Karpas-422 (cell line): ENCODE measurements around the gene TMEM59L. TPM values are rescaled to one million over a fixed set of nuclear protein-coding genes. Genes with fewer than 3 reads are reported as not detected.

Source experiments
- DNase-seq: peaks from one replicate; pipeline ENCODE4 v3.0.0-alpha.2; 2015
- H2AFZ ChIP-seq: fragments of 200-600 bp; sonication (generic); 2 replicates; pipeline ENCODE4 v1.6.1; 2014; ENCODE audit warnings: antibody characterized with exemption, low read length, mixed read lengths
- H3K27ac ChIP-seq: fragments of 200-600 bp; sonication (generic); 2 replicates; pipeline ENCODE4 v1.5.1; 2014; ENCODE audit warnings: mild to moderate bottlenecking, low read length, moderate library complexity
- H3K27me3 ChIP-seq: fragments of 200-600 bp; sonication (generic); 2 replicates; pipeline ENCODE4 v1.6.1; 2014; ENCODE audit warnings: low read length, mixed read lengths
- H3K36me3 ChIP-seq: fragments of 200-600 bp; sonication (generic); 2 replicates; pipeline ENCODE4 v1.6.1; 2014; ENCODE audit warnings: low read length, mixed read lengths; ENCODE audit not compliant: insufficient read depth
- H3K4me1 ChIP-seq: fragments of 200-600 bp; sonication (generic); 2 replicates; pipeline ENCODE4 v1.6.1; 2014; ENCODE audit warnings: mild to moderate bottlenecking, low read length, mixed read lengths
- H3K4me2 ChIP-seq: fragments of 200-600 bp; sonication (generic); 2 replicates; pipeline ENCODE4 v1.6.1; 2014; ENCODE audit warnings: low read length, low read depth, mild to moderate bottlenecking; ENCODE audit not compliant: poor library complexity, severe bottlenecking
- H3K4me3 ChIP-seq: fragments of 200-600 bp; sonication (generic); 2 replicates; pipeline ENCODE4 v1.5.1; 2014; ENCODE audit warnings: mild to moderate bottlenecking, antibody characterized with exemption, low read length, mixed read lengths
- H3K79me2 ChIP-seq: fragments of 200-600 bp; sonication (generic); 2 replicates; pipeline ENCODE4 v1.6.1; 2014; ENCODE audit warnings: mild to moderate bottlenecking, low read length, mixed read lengths
- H3K9ac ChIP-seq: fragments of 200-600 bp; sonication (generic); 2 replicates; pipeline ENCODE4 v1.6.0; 2014; ENCODE audit warnings: low read length
- H3K9me2 ChIP-seq: fragments of 200-600 bp; sonication (generic), shearing (Covaris generic); replicated peaks from 2 replicates; pipeline ENCODE4 v1.6.0; 2014; ENCODE audit warnings: mild to moderate bottlenecking, low read length, moderate library complexity; ENCODE audit not compliant: insufficient read depth
- H3K9me3 ChIP-seq: fragments of 300-700, 200-600 bp; sonication (generic); 2 replicates; pipeline ENCODE4 v1.6.1; 2014; ENCODE audit warnings: low read length, mixed read lengths
- H4K20me1 ChIP-seq: fragments of 200-600 bp; sonication (generic); 2 replicates; pipeline ENCODE4 v1.6.1; 2014; ENCODE audit warnings: mild to moderate bottlenecking, antibody characterized with exemption, low read length, low read depth; ENCODE audit not compliant: insufficient read depth
- total RNA-seq: library from RNA; depleted of rRNA; stranded (reverse); fragments of >200 nt; shearing (Covaris generic); gene quantifications from 2 replicates; pipeline ENCODE4 v1.2.3, GENCODE V29; 2014; ENCODE audit warnings: low replicate concordance

The TMEM59L gene
- total RNA-seq, 1 experiment from 2014 or later, result 2.5 TPM

- peaks cover 41% of the 10 kb centered on the region for H4K20me1 ChIP-seq
- no peak overlapping the region for H3K27ac ChIP-seq
- H3K9me3 ChIP-seq, result no peaks in the 10 kb centered on the region
- H2AFZ ChIP-seq, result no peak overlapping the region
- H3K4me2 ChIP-seq, result no peak overlapping the region
- no peaks in the 10 kb centered on the region for H3K27me3 ChIP-seq
- H3K79me2 ChIP-seq, result no peaks in the 10 kb centered on the region
- no peak for DNase-seq
- H3K9me2 ChIP-seq, result no peaks in the 10 kb centered on the region
- no peak overlapping the region for H3K4me3 ChIP-seq
- no peak overlapping the region for H3K9ac ChIP-seq
- H3K4me1 ChIP-seq, result no peaks in the 10 kb centered on the region
- H3K36me3 ChIP-seq, result no peaks in the 10 kb centered on the region
Measured at GRCh38 chr19:18646535-18647370, 34.1 kb downstream of the TMEM59L start.

GRCh38 chr19:18647371-18647767 is 34.7 kb downstream of the TMEM59L start:
- no peak overlapping the region for H3K9ac ChIP-seq
- no peaks in the 10 kb centered on the region for H3K79me2 ChIP-seq
- H3K9me3 ChIP-seq, result no peaks in the 10 kb centered on the region
- H4K20me1 ChIP-seq, result peaks cover 44% of the 10 kb centered on the region
- no peak overlapping the region for H3K27ac ChIP-seq
- H3K27me3 ChIP-seq, result no peaks in the 10 kb centered on the region
- H3K4me3 ChIP-seq, result no peak overlapping the region
- no peaks in the 10 kb centered on the region for H3K4me1 ChIP-seq
- H3K4me2 ChIP-seq, result no peak overlapping the region
- H2AFZ ChIP-seq, result no peak overlapping the region
- H3K9me2 ChIP-seq, result no peaks in the 10 kb centered on the region
- H3K36me3 ChIP-seq, result no peaks in the 10 kb centered on the region
- DNase-seq, result no peak

GRCh38 chr19:18647807-18648206 is 35.1 kb downstream of the TMEM59L start:
- Histone ChIP-seq H3K4me2 (no peak overlapping the region), H4K20me1 (peaks cover 46% of the 10 kb centered on the region), H3K79me2 (no peaks in the 10 kb centered on the region), H2AFZ (no peak overlapping the region), H3K27ac (no peak overlapping the region), H3K27me3 (no peaks in the 10 kb centered on the region), H3K4me1 (no peaks in the 10 kb centered on the region), H3K9me2 (no peaks in the 10 kb centered on the region), H3K9ac (no peak overlapping the region), H3K4me3 (no peak overlapping the region), H3K9me3 (no peaks in the 10 kb centered on the region), H3K36me3 (no peaks in the 10 kb centered on the region)
- no peak for DNase-seq

- Histone ChIP-seq H3K4me2 (no peak overlapping the region), H3K4me3 (no peak overlapping the region), H3K4me1 (no peaks in the 10 kb centered on the region), H3K9me2 (no peaks in the 10 kb centered on the region), H3K9ac (no peak overlapping the region), H2AFZ (no peak overlapping the region), H3K27ac (no peak overlapping the region), H3K9me3 (no peaks in the 10 kb centered on the region), H3K79me2 (no peaks in the 10 kb centered on the region), H3K27me3 (no peaks in the 10 kb centered on the region), H4K20me1 (peaks cover 46% of the 10 kb centered on the region), H3K36me3 (no peaks in the 10 kb centered on the region)
- no peak for DNase-seq
Measured at GRCh38 chr19:18648973-18649315, 36.3 kb downstream of the TMEM59L start.

- Histone ChIP-seq H3K4me2 (no peak overlapping the region), H3K27ac (no peak overlapping the region), H3K9me2 (no peaks in the 10 kb centered on the region), H3K36me3 (no peaks in the 10 kb centered on the region), H3K9me3 (no peaks in the 10 kb centered on the region), H3K4me1 (no peaks in the 10 kb centered on the region), H3K27me3 (no peaks in the 10 kb centered on the region), H3K9ac (no peak overlapping the region), H3K4me3 (no peak overlapping the region), H3K79me2 (no peaks in the 10 kb centered on the region), H4K20me1 (peaks cover 42% of the 10 kb centered on the region), H2AFZ (no peak overlapping the region)
- no peak for DNase-seq
Measured at GRCh38 chr19:18649371-18650020, 36.8 kb downstream of the TMEM59L start.

GRCh38 chr19:18650021-18650390 is 37.3 kb downstream of the TMEM59L start:
- H3K9me2 ChIP-seq, result no peaks in the 10 kb centered on the region
- no peaks in the 10 kb centered on the region for H3K79me2 ChIP-seq
- H3K9me3 ChIP-seq, result no peaks in the 10 kb centered on the region
- H4K20me1 ChIP-seq, result peaks cover 42% of the 10 kb centered on the region
- H3K27ac ChIP-seq, result no peak overlapping the region
- no peak overlapping the region for H3K4me2 ChIP-seq
- H3K9ac ChIP-seq, result no peak overlapping the region
- DNase-seq, result no peak
- no peaks in the 10 kb centered on the region for H3K27me3 ChIP-seq
- H3K4me1 ChIP-seq, result no peaks in the 10 kb centered on the region
- H2AFZ ChIP-seq, result no peak overlapping the region
- H3K36me3 ChIP-seq, result no peaks in the 10 kb centered on the region
- H3K4me3 ChIP-seq, result no peak overlapping the region

GRCh38 chr19:18650468-18651041 is 37.9 kb downstream of the TMEM59L start:
- no peak overlapping the region for H3K27ac ChIP-seq
- H3K27me3 ChIP-seq, result no peaks in the 10 kb centered on the region
- H3K4me3 ChIP-seq, result no peak overlapping the region
- H3K9ac ChIP-seq, result no peak overlapping the region
- no peaks in the 10 kb centered on the region for H3K79me2 ChIP-seq
- H3K9me2 ChIP-seq, result no peaks in the 10 kb centered on the region
- H3K36me3 ChIP-seq, result no peaks in the 10 kb centered on the region
- peaks cover 44% of the 10 kb centered on the region for H4K20me1 ChIP-seq
- H3K9me3 ChIP-seq, result no peaks in the 10 kb centered on the region
- no peak overlapping the region for H2AFZ ChIP-seq
- H3K4me1 ChIP-seq, result no peaks in the 10 kb centered on the region
- no peak for DNase-seq
- H3K4me2 ChIP-seq, result no peak overlapping the region

- no peaks in the 10 kb centered on the region for H3K9me2 ChIP-seq
- no peak overlapping the region for H3K4me2 ChIP-seq
- no peaks in the 10 kb centered on the region for H3K9me3 ChIP-seq
- H3K27me3 ChIP-seq, result no peaks in the 10 kb centered on the region
- no peak overlapping the region for H3K27ac ChIP-seq
- no peaks in the 10 kb centered on the region for H3K79me2 ChIP-seq
- H3K36me3 ChIP-seq, result no peaks in the 10 kb centered on the region
- H3K4me3 ChIP-seq, result no peak overlapping the region
- no peak for DNase-seq
- H3K4me1 ChIP-seq, result no peaks in the 10 kb centered on the region
- no peak overlapping the region for H3K9ac ChIP-seq
- peaks cover 51% of the 10 kb centered on the region for H4K20me1 ChIP-seq
- no peak overlapping the region for H2AFZ ChIP-seq
Measured at GRCh38 chr19:18651300-18651699, 38.6 kb downstream of the TMEM59L start.
